AG09309 (cell line): ENCODE data around the gene BAG2.

Experiments
- DNase-seq: peaks from one replicate; pipeline ENCODE4 v3.0.0-alpha.2; 2010; ENCODE audit warnings: low read depth
- H3K4me3 ChIP-seq: 2 replicates; pipeline ENCODE4 v1.5.1; 2011; ENCODE audit warnings: mild to moderate bottlenecking, low read depth, low read length, moderate library complexity; ENCODE audit not compliant: control insufficient read depth
- TF ChIP-seq, protein P1 (sequence below): IDR thresholded peaks from 2 replicates; pipeline ENCODE4 v1.5.1; 2011; ENCODE audit warnings: mild to moderate bottlenecking, low read depth, low read length, inconsistent platforms; ENCODE audit not compliant: insufficient read depth, control insufficient read depth; ENCODE audit errors: missing control alignments

Gene BAG2

GRCh38 chr6:57137350-57137749, 34.8 kb upstream of the BAG2 start:
- DNase-seq = no peak
- TF ChIP-seq, protein P1, sequence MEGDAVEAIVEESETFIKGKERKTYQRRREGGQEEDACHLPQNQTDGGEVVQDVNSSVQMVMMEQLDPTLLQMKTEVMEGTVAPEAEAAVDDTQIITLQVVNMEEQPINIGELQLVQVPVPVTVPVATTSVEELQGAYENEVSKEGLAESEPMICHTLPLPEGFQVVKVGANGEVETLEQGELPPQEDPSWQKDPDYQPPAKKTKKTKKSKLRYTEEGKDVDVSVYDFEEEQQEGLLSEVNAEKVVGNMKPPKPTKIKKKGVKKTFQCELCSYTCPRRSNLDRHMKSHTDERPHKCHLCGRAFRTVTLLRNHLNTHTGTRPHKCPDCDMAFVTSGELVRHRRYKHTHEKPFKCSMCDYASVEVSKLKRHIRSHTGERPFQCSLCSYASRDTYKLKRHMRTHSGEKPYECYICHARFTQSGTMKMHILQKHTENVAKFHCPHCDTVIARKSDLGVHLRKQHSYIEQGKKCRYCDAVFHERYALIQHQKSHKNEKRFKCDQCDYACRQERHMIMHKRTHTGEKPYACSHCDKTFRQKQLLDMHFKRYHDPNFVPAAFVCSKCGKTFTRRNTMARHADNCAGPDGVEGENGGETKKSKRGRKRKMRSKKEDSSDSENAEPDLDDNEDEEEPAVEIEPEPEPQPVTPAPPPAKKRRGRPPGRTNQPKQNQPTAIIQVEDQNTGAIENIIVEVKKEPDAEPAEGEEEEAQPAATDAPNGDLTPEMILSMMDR = no peak
- H3K4me3 ChIP-seq = no peak overlapping the region

DNA sequence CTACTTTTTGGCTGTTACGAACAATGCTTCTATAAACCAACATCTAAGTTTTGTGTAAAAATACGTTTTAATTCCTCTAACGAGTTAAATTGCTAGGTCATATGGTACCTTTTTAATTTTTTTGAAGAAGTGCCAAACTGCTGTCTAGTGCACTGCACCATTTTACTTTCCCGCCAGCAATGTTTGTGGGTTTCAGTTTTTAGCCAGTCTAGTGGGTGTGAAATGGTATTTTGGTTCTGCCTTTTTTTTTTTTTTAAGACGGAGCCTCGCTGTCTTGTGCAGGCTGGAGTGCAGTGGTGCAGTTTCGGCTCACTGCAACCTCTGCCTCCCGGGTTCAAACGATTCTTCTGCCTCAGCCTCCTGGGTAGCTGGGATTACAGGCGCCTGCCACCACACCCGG, 34.1 kb upstream of the BAG2 start:
- no peak for DNase-seq
- H3K4me3 ChIP-seq = no peak overlapping the region

DNA sequence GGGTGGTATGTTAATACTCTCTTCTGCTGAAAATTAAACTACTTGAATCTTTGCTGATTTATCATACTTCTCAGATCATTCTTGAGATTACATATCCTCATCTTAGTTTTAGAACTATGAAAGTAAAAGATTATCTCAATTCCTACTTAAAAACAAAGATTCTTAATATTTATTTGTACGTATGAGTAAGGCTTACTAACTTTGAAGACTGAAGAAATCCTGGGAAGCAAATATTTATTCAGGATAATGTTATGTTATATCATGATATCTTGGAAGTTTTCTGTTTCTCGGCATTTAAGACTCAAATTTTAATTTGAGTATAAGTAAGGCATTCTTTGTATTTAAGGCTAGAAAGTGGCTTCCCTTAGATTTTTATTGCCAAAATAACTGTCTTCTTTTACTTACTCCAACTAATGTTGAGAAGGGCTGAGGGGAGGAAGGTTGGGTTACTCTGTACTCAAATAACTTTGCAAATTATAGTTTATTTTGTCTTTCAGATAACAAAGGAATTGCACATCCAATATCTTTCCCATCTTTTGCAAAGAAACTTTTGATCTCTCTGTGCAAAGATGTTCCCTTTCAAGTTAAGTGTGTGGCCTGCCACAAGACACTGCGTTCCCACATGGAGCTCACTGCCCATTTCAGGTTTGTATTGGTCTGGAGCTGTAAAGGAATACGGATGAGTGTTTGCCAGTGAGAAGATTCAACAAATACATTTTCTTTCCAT, 30.5 kb upstream of the BAG2 start:
- H3K4me3 ChIP-seq = no peak overlapping the region
- no peak for DNase-seq

More for the DNA sequence above, 34.1 kb upstream of the BAG2 start:
- TF ChIP-seq, protein P1 = no peak

DNA sequence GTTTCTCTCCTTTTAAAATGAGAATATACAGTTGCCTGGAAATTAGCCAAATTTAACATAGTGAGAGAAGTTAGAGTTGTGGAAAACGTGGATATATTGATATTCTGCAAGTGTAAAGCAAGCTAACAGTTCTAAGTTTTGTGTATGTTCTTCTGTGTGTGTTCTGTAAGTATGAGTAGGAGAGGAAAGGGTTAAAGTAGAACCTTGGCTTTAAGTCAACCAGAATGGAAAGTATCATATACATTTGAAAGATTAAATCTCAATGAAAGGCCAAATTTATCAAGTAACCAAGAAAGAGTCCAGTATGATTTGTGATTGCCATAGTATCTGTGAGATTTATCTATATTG, 30.0 kb upstream of the BAG2 start:
- no peak overlapping the region for H3K4me3 ChIP-seq
- no peak for DNase-seq
- TF ChIP-seq, protein P1 = no peak

More for the DNA sequence above, 30.5 kb upstream of the BAG2 start:
- TF ChIP-seq, protein P1 = no peak

DNA sequence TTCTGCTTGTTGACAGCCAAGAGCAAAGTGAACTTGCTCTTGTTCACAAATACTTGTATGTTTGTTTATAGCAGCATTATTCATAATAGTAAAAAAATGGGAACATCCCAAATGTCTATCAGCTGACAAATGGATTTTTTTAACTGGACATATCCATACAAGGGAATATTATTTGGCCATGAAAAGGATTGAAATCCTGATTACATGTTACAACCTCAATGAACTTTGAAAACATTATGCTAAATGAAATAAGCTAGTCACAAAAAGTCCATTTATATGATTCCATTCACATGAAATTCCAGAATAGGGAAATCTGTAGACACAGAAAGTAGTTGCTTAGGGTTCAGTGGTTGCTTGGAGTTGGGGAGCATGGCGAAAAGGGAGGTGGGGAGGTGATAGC, 28.4 kb upstream of the BAG2 start:
- H3K4me3 ChIP-seq = no peak overlapping the region
- TF ChIP-seq, protein P1 = no peak
- no peak for DNase-seq

DNA sequence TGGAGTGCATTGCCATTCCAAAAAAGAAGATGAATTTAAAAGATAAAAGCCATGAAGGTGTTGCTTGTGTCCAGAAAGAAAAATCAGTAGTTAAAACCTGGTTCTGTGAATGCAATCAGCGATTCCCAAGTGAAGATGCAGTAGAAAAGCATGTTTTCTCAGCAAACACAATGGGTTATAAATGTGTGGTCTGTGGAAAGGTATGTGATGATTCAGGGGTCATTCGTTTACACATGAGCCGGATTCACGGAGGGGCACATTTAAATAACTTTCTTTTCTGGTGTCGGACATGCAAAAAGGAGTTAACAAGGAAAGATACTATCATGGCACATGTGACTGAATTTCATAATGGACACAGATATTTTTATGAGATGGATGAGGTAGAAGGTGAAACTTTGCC, 24.7 kb upstream of the BAG2 start:
- TF ChIP-seq, protein P1 = no peak
- no peak overlapping the region for H3K4me3 ChIP-seq

More for the DNA sequence above, 24.7 kb upstream of the BAG2 start:
- no peak for DNase-seq
